HG03354 (cell line): Measurements from ENCODE around the gene ACOT8.
A peak's percentile ranks its signal among the peaks of the same experiment; 100 is the strongest.

ENCODE experiments used
- ATAC-seq: cut with Tn5 transposase; IDR thresholded peaks from one replicate; pipeline ENCODE4 v1.9.1; 2021; ENCODE audit warnings: mild to moderate bottlenecking; ENCODE audit not compliant: unreplicated experiment, poor library complexity, severe bottlenecking

ACOT8 gene

DNA sequence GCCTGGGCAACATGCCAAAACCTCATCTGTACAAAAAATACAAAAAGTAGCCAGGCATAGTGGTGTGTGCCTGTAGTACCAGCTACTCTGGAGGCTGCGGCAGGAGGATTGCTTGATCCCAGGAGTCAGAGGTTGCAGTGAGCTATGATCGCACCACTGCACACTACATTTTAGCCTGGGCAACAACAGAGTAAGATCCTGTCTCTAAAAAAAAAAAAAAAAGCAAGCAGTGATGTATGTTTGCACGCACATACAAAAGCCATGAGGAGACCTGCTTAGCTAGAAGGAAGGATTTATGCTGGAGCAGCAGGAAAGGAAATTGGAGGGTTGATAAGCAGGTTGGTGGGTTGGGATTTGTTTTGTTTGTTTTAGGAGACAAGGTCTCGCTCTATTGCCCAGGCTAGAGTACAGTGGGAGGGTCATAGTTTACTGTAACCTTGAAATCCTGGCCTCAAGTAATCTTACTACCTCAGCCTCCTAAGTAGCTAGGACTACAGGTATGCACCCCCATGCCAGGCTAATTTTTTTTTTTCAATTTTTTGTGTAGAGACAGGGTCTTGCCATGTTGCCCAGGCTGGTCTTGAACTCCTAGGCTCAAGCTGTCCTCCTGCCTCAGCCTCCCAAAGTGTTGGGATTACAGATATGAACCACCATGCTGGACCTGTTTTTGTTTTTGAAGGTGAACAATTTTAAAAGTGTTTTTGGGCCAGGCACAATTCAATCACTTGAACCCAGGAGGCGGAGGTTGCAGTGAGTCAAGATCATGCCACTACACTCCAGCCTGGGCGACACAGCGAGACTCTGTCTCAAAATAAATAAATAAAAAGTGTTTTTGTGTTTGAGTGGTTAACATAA, 4.3 kb upstream of the ACOT8 start:
- no peak for ATAC-seq

DNA sequence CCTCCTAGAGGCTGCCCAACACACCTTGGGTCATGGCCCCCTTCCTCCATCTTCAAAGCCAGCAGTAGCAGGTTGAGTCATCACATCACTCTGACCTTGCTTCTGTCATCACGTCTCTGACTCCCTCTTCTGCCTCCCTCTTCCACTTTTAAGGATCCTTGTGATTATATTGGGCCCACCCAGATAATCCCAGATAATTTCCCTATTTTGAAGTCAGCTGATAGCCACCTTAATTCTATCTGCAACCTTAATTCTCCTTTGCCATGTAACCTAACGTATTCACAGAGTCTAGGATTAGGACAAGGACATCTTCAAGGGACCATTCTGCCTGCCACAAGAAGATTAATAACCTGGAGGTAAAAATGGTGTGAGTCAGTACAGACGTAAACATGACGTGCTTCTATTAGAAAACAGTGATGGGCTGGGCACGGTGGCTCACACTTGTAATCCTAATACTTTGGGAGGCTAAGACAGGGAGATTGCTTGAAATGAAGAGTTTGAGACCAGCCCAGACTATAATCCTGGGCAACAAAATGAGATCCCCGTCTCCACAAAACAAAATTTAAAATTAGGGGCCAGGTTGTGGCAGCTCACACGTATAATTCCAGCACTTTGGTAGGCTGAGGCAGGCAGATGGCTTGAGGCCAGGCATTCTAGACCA, 3.5 kb upstream of the ACOT8 start:
- no peak for ATAC-seq

DNA sequence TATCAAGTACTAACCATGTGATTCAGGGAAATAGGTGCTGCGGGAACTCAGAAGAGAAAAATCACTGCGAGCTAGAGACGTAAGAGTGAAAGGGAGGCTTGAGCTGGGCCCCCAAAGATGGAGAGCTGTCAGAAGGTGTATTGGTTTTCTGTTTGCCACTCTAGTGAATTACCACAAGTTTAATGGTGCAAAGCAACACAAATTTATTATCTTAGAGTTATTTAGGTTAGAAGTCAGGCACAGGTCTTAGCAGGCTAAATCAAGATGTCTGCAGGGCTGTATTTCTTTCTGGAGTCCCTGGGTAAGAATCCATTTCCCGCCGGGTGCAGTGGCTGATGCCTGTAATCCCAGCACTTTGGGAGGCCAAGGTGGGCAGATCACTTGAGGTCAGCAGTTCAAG, 2.7 kb upstream of the ACOT8 start:
- no peak for ATAC-seq

DNA sequence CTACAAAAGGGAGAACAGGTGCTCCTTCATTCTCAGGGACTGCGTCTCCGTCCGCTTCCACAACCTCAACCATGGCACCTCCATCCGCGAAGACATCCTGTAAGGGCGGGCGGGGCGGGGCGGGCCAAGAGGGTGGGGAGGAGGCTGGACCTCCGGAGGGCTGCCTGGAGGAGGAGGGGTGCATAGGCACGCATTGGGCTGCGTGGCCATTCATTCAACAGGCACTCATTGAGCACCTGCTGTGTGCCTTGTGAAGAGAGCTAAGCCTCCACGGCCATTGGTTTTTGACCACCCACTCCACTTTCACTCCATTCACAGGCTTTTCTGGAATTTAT, 657 bp upstream of the ACOT8 start:
- ATAC-seq, result peak; percentile 24

DNA sequence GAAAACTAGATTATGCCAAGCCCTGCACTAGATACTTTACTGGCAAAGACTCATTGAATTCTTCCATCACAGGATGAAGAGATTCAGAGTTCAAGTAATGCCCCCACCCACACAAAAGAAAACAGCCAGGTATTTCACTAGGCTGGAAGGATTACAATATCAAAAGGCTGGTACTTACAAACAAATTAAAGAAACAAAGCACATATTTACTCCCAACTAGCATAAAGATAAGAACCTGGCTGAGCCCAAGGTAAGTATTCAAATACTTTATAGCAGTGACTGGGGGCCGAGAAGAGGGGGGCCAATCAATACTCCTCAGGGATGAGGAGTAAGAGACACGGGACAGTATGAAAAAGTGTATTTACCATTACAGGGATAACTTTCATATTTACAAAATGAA, 3.7 kb downstream of the ACOT8 start:
- ATAC-seq, result no peak

DNA sequence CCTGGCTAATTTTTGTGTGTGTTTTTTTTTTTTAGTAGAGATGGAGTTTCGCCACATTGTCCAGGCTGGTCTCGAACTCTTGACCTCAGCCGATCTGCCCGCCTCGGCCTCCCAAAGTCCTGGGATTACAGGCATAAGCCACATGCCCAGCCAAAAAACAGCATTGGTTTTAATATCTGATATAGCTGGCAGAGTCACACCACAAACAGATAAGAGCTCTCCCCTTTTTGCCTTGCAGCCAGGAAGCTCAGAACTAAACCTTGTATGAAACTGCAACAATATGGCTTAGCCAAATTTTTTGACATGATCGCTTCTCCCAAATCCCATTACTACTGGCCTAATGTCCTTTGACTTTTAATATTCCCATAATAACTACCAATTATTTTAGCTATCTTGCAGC, 4.9 kb downstream of the ACOT8 start:
- no peak for ATAC-seq

DNA sequence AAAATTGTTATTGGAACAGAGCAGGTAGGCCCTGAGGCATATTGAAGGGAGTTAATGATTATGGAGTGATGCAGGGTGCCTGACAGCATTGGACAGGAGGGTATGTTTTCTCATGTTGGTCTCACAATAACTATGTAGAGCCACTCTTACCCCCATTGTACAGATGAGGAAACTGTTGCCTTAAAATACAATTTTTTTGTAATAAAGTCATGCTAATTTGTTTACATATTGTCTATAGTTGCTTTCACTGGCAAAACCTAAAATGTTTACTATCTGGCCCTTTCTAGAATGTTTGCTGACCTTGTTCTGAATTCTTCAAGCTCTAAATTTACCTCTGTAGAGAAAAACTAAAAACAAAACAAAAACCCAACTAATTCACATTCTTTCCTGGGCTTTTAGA, 5.7 kb downstream of the ACOT8 start:
- no peak for ATAC-seq

DNA sequence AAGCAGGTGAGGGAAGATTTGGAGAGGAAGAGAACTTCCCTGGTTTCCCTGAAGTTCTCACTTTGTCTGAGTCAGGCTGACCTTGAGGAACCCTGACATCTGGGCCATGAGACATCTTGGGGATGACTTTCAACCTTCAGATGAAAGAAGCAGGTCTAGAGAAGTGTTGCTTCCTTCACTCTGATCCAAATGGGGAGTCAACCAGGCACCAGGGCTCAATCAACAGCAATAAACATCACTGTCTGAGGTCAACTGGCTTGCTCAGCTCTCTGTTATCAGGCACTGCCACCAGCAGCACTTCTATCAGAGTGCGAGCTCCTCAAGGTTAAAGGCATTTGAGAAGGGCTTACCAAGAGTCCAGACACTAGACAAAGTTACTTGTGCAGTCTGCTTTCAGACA, 6.3 kb downstream of the ACOT8 start:
- no peak for ATAC-seq

DNA sequence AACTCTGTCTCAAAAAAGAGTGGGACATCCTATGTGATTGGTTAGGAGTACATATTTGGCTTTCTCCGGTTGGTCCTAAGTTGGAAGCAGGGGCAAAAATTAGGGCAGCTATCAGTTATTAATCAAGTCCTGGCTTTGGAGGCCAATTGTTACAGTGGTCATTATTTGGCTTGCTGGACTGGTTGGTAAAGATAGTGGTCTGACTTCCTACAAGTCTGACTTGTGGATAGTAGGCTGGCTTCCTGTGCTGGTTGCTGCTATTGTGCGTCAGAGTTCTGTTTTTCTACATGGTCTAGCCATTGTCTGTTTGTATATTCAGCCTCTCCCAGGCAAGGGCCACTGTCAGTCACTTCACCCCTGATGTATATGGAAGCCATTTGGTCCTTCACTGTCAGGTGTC, 7.0 kb downstream of the ACOT8 start:
- ATAC-seq, result no peak

DNA sequence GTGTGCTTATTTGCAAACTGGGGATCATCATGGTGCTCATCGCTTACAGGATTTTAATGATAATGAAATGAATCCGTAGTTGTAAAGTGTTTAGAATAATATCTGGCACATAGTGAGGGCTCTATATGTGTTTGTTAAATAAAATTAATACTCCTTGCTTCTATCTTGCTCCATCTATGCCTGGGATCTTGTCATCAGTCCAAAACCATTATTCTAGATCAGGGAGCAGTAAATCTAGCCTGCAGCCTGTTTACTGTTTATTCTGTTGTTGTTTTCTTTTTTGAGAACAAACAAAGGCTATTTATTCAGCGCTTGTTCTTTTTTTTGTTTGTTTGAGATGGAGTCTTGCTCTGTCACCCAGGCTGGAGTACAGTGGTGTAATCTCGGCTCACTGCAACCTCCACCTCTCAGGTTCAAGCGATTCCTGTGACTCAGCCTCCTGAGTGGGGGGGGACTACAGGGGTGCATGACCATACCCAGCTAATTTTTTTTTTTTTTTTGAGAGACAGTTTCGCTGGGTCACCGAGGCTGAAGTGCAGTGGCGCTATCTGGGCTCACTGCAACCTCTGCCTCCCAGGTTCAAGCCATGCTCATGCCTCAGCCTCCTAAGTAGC, 8.1 kb downstream of the ACOT8 start:
- no peak for ATAC-seq

DNA sequence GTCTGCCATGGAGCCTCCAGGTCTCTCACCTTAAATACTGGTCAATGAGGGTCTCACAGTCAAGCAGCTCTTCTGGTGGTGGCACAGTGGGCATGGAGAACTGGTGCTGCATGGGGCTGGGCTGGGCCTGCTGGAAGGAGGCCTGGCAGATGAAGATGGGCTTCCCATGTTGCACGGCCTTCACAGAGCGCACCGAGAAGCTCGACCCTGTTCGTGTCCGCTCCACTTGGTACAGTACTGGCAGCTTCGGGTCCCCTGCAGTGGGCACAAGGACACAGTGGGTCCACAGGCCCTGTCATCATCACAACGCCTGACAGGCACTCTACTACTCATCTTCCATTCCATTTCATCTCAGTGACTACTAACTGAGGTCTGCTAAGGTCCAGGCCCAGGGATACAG, 8.8 kb downstream of the ACOT8 start:
- no peak for ATAC-seq

DNA sequence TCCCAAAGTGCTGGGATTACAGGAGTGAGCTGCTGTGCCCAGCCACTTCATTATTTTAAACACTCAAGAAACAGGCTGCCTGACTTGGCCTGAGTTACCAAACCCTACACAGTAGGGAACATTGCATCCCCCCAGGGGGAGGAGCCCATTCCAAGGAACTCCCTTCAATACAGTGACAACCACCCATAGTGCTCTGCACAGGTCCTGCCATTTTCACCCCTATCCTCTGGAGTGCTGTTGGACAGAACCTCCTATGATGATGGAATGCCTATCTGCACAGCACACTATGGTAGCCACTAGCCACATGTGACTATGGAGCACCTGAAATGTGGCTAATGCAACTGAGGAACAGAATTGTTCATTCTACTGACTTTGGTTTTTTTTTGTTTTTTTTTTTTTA, 11.7 kb downstream of the ACOT8 start:
- no peak for ATAC-seq

DNA sequence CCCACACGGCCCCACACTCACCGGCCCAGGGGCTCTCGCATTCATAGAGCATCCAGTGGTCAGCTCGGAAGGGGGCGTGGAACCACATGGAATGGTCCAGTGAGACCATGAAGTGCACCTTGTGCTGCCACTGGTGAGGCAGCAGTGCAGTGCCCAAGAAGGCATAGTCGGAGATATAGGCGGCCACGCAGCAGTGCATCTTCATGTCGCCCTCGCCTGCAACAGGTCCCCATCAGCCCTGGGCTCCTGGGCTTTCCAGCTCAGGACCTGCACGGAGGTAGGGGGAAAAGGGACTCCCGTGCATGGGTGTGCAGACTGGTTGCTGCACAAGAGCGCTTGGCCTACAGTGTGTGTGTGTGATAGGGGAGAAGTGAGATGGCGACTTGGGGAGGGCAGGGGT, 13.7 kb downstream of the ACOT8 start:
- ATAC-seq, result no peak

DNA sequence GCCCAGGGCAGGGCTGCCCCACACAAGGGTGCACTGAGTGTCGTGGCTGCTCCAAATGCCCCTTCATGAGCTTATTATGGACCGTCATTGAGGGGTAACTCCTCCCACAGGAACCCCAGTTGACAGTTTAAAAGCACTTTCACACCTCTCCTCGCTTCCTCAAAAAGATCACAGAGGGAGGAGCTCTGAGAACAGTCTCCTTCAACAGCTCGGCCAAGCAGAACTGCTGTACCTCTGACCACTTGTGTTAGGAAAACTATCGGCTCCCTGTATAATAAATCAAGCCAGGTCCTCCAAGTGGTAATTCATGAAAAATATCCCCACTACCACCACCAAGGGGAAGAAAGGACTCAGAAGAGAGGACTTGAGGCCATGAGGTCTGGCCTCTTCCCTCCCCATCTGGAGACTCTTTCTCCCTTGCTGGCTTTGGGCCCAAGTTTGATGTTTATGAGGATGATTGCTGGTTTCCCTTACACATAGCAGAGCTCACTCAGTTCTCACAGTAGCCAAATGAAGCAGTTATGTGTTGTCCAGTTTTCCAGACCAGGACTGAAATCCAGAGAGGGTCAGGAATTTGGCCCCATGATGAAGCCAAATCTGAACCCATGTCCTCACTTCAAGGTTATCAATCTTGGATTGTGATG, 14.9 kb downstream of the ACOT8 start:
- peak; percentile 57 for ATAC-seq

DNA sequence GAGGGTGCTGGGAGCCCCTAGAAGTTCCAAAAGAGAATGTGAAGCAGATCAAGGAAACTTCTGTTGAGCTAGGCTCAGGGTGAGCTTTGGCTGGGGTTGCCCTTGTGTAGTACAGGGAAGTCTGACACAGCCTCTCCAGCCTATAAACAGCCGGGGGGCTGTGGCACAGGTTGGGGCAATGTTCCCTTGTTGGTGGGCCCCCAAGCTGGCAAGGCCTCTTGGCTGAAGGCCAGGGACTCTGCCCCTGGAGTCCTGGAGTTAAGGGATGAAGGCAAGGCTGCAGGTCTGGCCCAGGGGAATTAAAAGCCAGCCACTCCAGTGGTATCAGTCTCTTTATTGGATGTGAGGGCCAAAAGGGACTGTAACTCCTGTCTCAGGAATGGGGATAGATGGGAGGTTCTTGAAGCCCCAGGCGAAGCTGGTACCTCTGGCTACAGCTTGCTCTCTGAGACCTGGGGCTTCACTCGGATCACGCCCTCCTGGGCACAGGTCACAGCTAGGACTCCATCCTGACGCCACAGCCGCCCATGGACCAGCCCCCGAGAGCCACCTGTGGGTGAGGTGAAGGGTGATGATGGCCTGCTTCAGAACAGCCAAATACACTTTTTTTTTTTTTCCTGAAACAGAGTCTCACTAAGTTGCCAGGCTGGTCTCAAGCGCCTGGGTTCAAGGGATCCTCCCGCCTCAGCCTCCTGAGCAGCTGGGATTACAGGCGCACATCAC, 15.6 kb downstream of the ACOT8 start:
- ATAC-seq, result no peak

DNA sequence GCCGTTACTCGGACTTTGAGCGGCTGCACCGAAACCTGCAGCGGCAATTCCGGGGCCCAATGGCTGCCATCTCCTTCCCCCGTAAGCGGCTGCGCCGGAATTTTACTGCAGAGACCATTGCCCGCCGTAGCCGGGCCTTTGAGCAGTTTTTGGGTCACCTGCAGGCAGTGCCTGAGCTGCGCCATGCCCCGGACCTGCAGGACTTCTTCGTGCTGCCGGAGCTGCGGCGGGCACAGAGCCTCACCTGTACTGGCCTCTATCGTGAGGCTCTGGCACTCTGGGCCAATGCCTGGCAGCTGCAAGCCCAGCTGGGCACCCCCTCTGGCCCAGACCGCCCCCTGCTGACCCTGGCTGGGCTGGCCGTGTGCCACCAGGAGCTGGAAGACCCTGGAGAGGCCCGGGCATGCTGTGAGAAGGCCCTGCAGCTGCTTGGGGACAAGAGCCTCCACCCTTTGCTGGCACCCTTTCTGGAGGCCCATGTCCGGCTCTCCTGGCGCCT, 16.4 kb downstream of the ACOT8 start:
- no peak for ATAC-seq

DNA sequence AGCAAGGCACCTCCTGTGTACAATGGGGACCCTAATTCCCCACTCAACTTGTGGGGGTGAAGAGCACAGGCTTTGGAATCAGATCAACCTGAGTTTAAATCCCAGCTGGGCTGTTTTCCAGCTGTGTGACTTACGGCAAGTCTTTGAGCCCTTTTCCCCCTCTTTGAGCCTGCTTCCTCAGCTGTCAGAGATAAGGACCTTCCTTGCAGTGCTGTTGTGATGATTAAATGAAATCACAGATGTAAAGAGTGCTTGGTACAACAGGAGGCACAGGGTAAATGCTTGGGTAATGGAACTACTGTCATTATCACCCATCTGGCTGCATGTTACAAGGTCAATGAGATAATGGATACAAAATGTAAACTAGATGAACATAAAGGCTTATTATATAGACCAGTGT, 20.4 kb downstream of the ACOT8 start:
- ATAC-seq, result no peak

DNA sequence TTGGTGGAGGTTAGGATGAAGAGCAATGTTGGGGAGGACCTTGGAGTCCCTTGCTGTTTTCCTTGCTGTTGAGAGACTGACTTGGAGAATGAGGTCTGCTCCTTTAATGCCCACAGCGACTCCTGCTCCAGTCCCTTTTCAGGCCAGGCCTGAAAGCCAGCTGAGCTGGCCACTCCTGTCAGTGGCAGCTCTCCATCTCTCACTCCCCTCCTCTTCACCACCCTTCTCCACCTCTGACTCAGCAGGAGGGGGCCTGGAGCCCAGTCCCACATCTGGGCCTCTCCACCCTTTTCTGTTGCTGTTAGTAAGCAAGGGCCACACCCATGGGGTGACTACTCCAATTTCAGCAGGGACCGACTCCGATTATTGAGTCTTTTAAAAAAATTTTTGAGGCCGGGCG, 21.4 kb downstream of the ACOT8 start:
- no peak for ATAC-seq

DNA sequence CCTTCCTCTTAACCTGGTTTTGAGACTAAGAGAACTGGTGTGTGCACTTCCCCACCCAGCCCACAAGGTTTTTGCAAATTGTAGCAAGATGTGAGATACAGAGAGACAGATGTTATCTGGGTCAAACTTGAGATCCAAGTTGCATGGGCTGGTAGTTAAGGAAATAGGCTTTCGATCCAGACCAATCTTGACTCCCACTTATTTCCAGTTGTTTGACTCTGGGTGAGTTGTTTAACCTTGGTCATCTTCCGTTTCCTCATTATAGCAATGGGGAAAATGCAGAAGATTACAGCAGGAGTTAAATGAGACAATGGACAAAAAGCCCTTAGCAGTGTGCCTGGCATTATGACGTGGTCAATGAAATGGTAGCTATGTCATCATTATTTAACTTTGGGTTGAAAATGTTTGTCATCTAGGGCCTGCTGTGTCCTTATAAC, 21.8 kb downstream of the ACOT8 start:
- no peak for ATAC-seq

DNA sequence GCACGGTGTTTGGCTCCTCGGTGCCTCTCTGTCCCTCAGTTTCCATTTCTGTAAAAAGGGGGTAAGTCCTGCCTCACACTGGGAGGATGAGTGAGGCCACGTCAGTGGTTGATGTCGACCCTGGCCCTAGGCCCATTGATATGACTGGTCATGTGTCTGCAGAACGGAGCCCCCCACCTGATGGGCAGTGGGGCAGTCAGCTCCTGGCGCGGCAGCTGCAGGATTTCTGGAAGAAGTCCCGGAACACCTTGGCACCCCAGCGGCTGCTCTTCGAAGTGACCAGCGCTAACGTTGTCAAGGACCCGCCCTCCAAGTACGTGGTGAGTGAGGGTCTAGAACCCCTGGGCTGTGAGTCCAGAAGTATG, 22.4 kb downstream of the ACOT8 start:
- no peak for ATAC-seq
